CMK (cell line): ENCODE results near the gene CRYBG3.

Experiments
- DNase-seq: peaks from one replicate; pipeline ENCODE4 v3.0.0-alpha.2; 2010; ENCODE audit warnings: low read depth

CRYBG3 gene

GRCh38 chr3:97948351-97949109 is 126.7 kb downstream of the CRYBG3 start:
- peak; percentile 58 for DNase-seq

GRCh38 chr3:97949110-97949485 is 127.3 kb downstream of the CRYBG3 start:
- no peak for DNase-seq

GRCh38 chr3:97949743-97950142 is 127.9 kb downstream of the CRYBG3 start:
- no peak for DNase-seq

GRCh38 chr3:97950360-97950759 is 128.5 kb downstream of the CRYBG3 start:
- DNase-seq, result no peak

- no peak for DNase-seq
Measured at GRCh38 chr3:97952280-97952679, 130.5 kb downstream of the CRYBG3 start.

- DNase-seq, result no peak
Measured at GRCh38 chr3:97952872-97953271, 131.1 kb downstream of the CRYBG3 start.

GRCh38 chr3:97954228-97954827 is 132.5 kb downstream of the CRYBG3 start:
- no peak for DNase-seq

- no peak for DNase-seq
Measured at GRCh38 chr3:97956051-97956450, 134.2 kb downstream of the CRYBG3 start.

- no peak for DNase-seq
Measured at GRCh38 chr3:97957617-97958311, 136.0 kb downstream of the CRYBG3 start.

- DNase-seq, result no peak
Measured at GRCh38 chr3:97958396-97958795, 136.6 kb downstream of the CRYBG3 start.

GRCh38 chr3:97958796-97959195 is 137.0 kb downstream of the CRYBG3 start:
- no peak for DNase-seq

- DNase-seq, result no peak
Measured at GRCh38 chr3:97959872-97960271, 138.1 kb downstream of the CRYBG3 start.

GRCh38 chr3:97960551-97960950 is 138.7 kb downstream of the CRYBG3 start:
- no peak for DNase-seq

GRCh38 chr3:97960993-97961766 is 139.4 kb downstream of the CRYBG3 start:
- no peak for DNase-seq

GRCh38 chr3:97967966-97968365 is 146.2 kb downstream of the CRYBG3 start:
- DNase-seq, result no peak

- DNase-seq, result no peak
Measured at GRCh38 chr3:97968376-97968775, 146.6 kb downstream of the CRYBG3 start.

- no peak for DNase-seq
Measured at GRCh38 chr3:97969541-97969940, 147.7 kb downstream of the CRYBG3 start.

GRCh38 chr3:97970156-97970555 is 148.3 kb downstream of the CRYBG3 start:
- no peak for DNase-seq

- no peak for DNase-seq
Measured at GRCh38 chr3:97970956-97971620, 149.3 kb downstream of the CRYBG3 start.

GRCh38 chr3:97971679-97972567 is 150.1 kb downstream of the CRYBG3 start, which contains the start of gene RIOX2:
RIOX2 (minus strand) TSS chr3:97972431; CDS start chr3:97967593, 4,838 bp downstream.
- peak; percentile 32 for DNase-seq

- DNase-seq, result no peak
Measured at GRCh38 chr3:97972976-97973375, 151.2 kb downstream of the CRYBG3 start.
